ENCODE data around the gene COL26A1.
"Not testable (repeated sequence)": the region's sequence is repeated elsewhere in the genome, so short reads cannot be mapped to it uniquely, and the experiment has no call there.

Gene COL26A1

DNA sequence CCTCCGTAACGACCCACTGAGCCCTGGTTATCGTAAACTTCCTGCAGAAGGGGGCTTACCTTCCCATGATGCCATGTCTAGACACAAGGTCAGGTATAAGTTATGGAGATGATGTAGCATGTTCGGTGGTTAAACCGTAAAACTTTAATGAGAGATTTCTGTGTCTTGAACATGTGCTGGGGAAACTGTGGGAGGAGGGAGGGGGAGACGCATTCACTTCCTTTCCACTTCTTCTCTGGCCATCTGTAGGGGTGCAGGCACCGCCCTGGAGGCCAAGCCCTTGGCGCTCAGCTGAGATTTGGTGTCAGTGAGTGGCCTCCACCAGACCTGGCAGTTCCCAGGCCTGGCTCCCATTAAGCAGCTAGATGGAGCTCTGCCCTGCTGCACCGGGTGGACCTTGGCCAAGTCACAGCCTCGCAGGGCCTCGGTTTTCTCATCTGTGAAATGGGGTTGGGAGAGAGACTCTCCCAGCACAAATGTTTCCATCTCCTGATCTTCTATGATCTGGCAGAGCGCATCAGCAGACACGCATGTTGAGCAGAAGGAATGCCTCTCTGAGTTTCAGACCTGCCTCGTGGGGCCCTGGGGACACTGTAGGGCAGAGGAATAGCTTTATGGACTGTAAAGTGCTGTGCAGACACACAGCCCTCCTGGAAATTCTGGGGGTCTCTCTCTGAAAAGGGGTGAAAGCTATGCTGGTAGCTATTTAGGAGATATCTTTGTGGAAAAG, 106.0 kb downstream of the COL26A1 start:
- H3K27me3 ChIP-seq (ENCODE audit: insufficient read depth, low read depth, severe bottlenecking): no peaks in the 10 kb centered on the region
- no peak overlapping the region for H3K4me3 ChIP-seq (ENCODE audit: low read depth, low read length)
- H3K9me3 ChIP-seq (ENCODE audit: severe bottlenecking): no peaks in the 10 kb centered on the region
- no peak for DNase-seq
- no peaks in the 10 kb centered on the region for H3K36me3 ChIP-seq
- TF ChIP-seq, protein P1, sequence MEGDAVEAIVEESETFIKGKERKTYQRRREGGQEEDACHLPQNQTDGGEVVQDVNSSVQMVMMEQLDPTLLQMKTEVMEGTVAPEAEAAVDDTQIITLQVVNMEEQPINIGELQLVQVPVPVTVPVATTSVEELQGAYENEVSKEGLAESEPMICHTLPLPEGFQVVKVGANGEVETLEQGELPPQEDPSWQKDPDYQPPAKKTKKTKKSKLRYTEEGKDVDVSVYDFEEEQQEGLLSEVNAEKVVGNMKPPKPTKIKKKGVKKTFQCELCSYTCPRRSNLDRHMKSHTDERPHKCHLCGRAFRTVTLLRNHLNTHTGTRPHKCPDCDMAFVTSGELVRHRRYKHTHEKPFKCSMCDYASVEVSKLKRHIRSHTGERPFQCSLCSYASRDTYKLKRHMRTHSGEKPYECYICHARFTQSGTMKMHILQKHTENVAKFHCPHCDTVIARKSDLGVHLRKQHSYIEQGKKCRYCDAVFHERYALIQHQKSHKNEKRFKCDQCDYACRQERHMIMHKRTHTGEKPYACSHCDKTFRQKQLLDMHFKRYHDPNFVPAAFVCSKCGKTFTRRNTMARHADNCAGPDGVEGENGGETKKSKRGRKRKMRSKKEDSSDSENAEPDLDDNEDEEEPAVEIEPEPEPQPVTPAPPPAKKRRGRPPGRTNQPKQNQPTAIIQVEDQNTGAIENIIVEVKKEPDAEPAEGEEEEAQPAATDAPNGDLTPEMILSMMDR (IDR thresholded peaks at IDR 0.05; ENCODE audit: low read depth, low read length): no peak
- no peak overlapping the region for H3K27ac ChIP-seq

DNA sequence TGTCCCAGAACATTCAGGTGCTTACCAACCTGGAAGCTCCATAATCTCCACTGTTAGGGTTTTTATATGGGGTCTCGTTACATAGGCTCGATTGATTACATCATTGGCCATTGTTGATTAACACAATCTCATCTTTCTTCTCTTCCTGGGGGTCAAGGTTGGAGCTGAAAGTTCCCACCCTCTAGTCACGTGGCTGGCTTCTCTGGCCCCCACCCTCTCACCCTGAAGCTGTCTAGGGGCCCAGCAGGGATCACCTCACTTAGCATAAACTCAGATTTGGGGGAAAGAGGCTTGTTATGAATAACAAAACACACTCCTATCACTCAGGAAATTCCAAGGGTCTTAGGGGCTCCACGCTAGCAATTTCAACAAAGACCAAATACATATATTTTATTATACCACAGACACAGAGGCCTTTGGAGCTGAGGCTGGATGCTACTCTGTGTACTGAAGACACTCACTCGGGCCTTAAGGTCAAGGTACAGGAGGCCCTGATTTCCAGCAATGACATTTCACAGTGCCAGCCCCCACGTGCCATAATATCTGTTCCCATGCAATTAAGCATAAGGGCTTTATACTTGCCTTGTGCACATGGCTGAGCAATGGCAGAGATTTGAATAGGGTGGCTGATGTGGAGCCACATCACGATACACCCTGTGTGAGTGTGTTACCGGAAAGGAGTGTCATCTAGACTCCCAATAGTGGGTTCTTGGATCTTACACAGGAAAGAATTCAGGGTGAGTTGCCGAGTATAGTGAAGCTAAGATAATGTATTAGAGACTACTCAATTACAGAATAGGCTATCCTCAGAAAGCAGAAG, 108.2 kb downstream of the COL26A1 start:
- TF ChIP-seq, protein P1 (IDR thresholded peaks at IDR 0.05; ENCODE audit: low read depth, low read length): no peak
- no peak for DNase-seq
- Histone ChIP-seq H3K27ac (no peak overlapping the region), H3K36me3 (no peaks in the 10 kb centered on the region), H3K9me3 (ENCODE audit: severe bottlenecking) (no peaks in the 10 kb centered on the region), H3K27me3 (ENCODE audit: insufficient read depth, low read depth, severe bottlenecking) (no peaks in the 10 kb centered on the region), H3K4me3 (ENCODE audit: low read depth, low read length) (no peak overlapping the region)

DNA sequence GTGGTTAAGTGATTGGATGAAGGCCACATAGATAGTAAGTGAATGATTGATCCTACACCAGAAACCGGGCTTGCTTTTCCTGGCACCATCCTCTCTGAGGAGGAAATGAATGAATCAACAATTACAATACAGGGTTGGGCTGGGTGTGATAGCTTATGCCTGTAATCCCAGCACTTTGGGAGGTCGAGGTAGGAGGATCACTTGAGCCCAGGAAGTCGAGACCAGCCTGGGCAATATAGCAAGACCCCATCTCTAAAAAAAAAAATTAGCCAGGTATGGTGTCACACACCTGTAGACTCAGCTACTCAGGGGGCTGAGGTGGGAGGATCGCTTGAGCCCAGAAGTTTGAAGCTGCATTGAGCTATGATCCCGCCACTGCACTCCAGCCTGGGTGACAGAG, 111.5 kb downstream of the COL26A1 start:
- Histone ChIP-seq H3K4me3 (ENCODE audit: low read depth, low read length) (no peak overlapping the region), H3K27me3 (ENCODE audit: insufficient read depth, low read depth, severe bottlenecking) (no peaks in the 10 kb centered on the region), H3K27ac (no peak overlapping the region), H3K36me3 (no peaks in the 10 kb centered on the region), H3K9me3 (ENCODE audit: severe bottlenecking) (peaks cover 2% of the 10 kb centered on the region)
- TF ChIP-seq, protein P1 (IDR thresholded peaks at IDR 0.05; ENCODE audit: low read depth, low read length): no peak
- no peak for DNase-seq

DNA sequence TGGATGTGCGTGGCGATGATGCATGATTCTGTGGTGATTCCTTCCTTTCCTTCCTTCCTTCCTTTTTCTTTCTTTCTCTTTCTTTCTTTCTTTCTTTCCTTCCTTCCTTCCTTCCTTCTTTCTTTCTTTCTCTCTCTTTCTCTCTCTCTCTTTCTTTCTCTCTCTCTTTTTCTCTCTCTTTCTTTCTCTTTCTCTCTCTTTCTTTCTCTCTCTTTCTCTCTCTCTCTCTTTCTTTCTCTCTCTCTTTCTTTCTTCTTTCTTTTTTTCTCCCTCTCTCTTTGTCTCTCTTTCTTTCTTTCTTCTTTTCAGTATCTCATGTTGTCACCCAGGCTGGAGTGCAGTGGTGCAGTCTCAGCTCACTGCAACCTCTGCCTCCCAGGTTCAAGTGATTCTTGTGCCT, 113.0 kb downstream of the COL26A1 start:
- H3K27me3 ChIP-seq (ENCODE audit: insufficient read depth, low read depth, severe bottlenecking); H3K9me3 ChIP-seq (ENCODE audit: severe bottlenecking); DNase-seq; H3K27ac ChIP-seq; H3K4me3 ChIP-seq (ENCODE audit: low read depth, low read length); H3K36me3 ChIP-seq: not testable (repeated sequence)

DNA sequence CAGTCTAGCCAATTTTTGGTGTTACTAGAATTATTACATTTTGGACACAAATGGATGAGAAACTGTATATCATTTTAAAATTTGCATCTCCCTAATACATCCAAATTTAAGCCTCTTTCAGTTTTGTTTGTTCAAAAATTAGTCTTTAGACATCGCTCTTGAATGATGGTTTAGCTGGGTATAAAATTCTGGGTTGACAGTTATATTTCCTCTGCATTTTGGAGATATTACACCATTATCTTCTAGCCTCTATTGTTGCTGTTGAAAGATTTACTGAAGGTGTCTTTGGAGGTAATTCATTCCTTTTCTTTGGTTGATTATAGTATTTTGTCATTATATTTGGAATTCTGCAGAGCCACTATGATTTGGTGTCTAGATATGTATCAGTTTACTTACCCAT, 116.5 kb downstream of the COL26A1 start:
- TF ChIP-seq, protein P1 (IDR thresholded peaks at IDR 0.05; ENCODE audit: low read depth, low read length): no peak
- Histone ChIP-seq H3K4me3 (ENCODE audit: low read depth, low read length) (no peak overlapping the region), H3K9me3 (ENCODE audit: severe bottlenecking) (peaks cover 4% of the 10 kb centered on the region), H3K27me3 (ENCODE audit: insufficient read depth, low read depth, severe bottlenecking) (no peaks in the 10 kb centered on the region), H3K36me3 (no peaks in the 10 kb centered on the region), H3K27ac (no peak overlapping the region)
- DNase-seq: no peak

DNA sequence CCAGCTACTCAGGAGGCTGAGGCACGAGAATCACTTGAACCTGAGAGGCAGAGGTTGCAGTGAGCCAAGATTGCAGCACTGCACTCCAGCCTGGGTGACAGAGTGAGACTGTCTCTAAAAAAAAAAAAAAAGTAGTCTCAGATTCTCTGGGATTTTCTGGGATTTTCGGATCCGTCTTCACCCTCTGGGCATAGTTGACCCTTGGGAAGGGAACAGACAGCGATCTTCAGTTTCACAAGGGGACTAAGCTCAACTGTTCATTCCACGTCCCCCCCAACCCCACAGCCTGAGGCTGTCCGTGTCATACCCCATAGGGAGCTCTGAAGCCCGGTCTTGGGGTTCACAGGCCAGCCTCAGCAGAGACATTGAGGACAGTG, 123.4 kb downstream of the COL26A1 start:
- H3K36me3 ChIP-seq; H3K27me3 ChIP-seq (ENCODE audit: insufficient read depth, low read depth, severe bottlenecking); DNase-seq; H3K27ac ChIP-seq; H3K4me3 ChIP-seq (ENCODE audit: low read depth, low read length); H3K9me3 ChIP-seq (ENCODE audit: severe bottlenecking): not testable (repeated sequence)

Measured in WERI-Rb-1 (cell line).